ENCODE results near the gene NRBF2.

NRBF2 gene

DNA sequence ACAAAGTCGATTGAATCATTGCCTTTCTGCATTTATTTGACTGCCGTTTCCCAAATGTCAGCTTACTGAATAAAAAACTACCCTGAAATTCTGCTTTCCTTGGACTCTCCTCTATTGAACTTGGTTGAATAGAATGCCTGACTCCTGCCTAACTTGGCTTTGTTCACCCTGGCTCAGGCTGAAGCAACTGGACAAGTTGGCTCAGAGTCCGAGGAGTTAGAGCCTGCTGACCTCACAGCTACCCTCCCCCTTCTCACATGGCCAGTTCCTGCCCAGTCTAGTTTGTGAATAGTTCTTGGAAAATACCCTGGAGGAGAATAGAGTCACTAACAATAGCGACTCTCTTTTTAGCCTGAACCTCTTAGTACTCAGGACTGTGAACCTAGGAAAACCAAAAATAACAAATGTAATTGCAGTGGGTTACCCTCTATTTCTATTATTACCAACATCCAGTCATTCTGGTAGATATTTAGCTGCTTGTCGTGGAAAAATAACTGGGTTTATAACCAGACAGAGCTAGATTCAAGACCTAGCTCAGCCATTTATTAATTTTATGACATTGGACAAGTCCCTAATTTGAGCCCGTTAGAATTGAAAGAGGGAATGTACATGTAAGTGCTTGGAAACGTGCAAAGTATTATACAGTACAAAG lies 17.3 kb upstream of the NRBF2 start:
- 0 out of 2 replicates have a peak, but pooled peaks cover 4% of the 10 kb centered on the region for H3K27me3 ChIP-seq (ENCODE audit: control insufficient read depth, low read length)
- no peaks in the 10 kb centered on the region for H3K36me3 ChIP-seq (ENCODE audit: control insufficient read depth, low read length)
- H3K4me3 ChIP-seq (ENCODE audit: low read length): no peak overlapping the region
- no peaks in the 10 kb centered on the region for H3F3A ChIP-seq (ENCODE audit: control insufficient read depth, insufficient read depth)
- H3K27ac ChIP-seq (ENCODE audit: low read depth, low read length): no peak overlapping the region
- TF ChIP-seq EZH2phosphoT487 (IDR thresholded peaks at IDR 0.05; ENCODE audit: borderline replicate concordance, low read length): no peak
- TF ChIP-seq, protein P1, sequence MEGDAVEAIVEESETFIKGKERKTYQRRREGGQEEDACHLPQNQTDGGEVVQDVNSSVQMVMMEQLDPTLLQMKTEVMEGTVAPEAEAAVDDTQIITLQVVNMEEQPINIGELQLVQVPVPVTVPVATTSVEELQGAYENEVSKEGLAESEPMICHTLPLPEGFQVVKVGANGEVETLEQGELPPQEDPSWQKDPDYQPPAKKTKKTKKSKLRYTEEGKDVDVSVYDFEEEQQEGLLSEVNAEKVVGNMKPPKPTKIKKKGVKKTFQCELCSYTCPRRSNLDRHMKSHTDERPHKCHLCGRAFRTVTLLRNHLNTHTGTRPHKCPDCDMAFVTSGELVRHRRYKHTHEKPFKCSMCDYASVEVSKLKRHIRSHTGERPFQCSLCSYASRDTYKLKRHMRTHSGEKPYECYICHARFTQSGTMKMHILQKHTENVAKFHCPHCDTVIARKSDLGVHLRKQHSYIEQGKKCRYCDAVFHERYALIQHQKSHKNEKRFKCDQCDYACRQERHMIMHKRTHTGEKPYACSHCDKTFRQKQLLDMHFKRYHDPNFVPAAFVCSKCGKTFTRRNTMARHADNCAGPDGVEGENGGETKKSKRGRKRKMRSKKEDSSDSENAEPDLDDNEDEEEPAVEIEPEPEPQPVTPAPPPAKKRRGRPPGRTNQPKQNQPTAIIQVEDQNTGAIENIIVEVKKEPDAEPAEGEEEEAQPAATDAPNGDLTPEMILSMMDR (IDR thresholded peaks at IDR 0.05; ENCODE audit: low read depth, low read length, poor library complexity, severe bottlenecking): no peak
- no peaks in the 10 kb centered on the region for H4K20me1 ChIP-seq (ENCODE audit: control insufficient read depth, insufficient read depth, low read depth, low read length)
- H3K9me3 ChIP-seq (ENCODE audit: control insufficient read depth, insufficient read depth, low read length): no peaks in the 10 kb centered on the region
- H3K4me2 ChIP-seq (ENCODE audit: low read length): no peak overlapping the region
- no peaks in the 10 kb centered on the region for H3K9me2 ChIP-seq (replicated peaks; ENCODE audit: control insufficient read depth, low read length)
- H3K79me2 ChIP-seq (ENCODE audit: control insufficient read depth, low read length): no peaks in the 10 kb centered on the region
- H3K4me1 ChIP-seq (ENCODE audit: control insufficient read depth, low read length): no peaks in the 10 kb centered on the region

DNA sequence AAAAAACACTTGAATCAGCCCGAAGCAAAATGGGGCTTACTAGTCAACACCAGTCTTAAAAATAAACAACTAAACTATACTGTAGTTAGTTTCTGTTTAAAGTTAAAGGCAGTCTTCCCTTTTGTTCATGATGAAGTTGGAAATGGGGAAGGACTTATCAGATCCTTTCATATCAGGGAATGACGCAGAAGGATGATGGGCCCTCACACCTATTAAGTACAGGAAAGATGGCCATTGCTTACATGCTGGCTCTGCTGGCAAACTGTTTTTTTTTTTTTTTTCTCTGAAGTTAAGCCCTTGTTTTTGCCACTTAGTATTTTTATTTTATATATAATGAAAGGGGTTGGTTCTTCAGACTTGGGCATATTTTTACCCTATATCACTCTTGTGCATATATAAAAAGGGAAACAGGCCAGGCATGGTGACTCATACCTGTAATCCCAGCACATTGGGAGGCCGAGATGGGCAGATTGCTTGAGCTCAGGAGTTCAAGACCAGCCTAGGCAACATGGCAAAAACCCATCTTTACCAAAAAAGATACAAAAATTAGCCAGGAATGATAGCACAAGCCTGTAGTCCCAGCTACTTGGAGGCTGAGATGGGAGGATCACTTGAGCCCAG lies 16.6 kb upstream of the NRBF2 start:
- Histone ChIP-seq H4K20me1 (ENCODE audit: control insufficient read depth, insufficient read depth, low read depth, low read length) (no peaks in the 10 kb centered on the region), H3K9me3 (ENCODE audit: control insufficient read depth, insufficient read depth, low read length) (no peaks in the 10 kb centered on the region), H3F3A (ENCODE audit: control insufficient read depth, insufficient read depth) (no peaks in the 10 kb centered on the region), H3K27me3 (ENCODE audit: control insufficient read depth, low read length) (0 out of 2 replicates have a peak, but pooled peaks cover 4% of the 10 kb centered on the region), H3K9me2 (replicated peaks; ENCODE audit: control insufficient read depth, low read length) (no peaks in the 10 kb centered on the region), H3K79me2 (ENCODE audit: control insufficient read depth, low read length) (no peaks in the 10 kb centered on the region), H3K4me3 (ENCODE audit: low read length) (no peak overlapping the region), H3K27ac (ENCODE audit: low read depth, low read length) (no peak overlapping the region), H3K4me1 (ENCODE audit: control insufficient read depth, low read length) (no peaks in the 10 kb centered on the region), H3K4me2 (ENCODE audit: low read length) (no peak overlapping the region), H3K36me3 (ENCODE audit: control insufficient read depth, low read length) (no peaks in the 10 kb centered on the region)
- TF ChIP-seq, protein P1 (IDR thresholded peaks at IDR 0.05; ENCODE audit: low read depth, low read length, poor library complexity, severe bottlenecking): no peak
- TF ChIP-seq EZH2phosphoT487 (IDR thresholded peaks at IDR 0.05; ENCODE audit: borderline replicate concordance, low read length): no peak

DNA sequence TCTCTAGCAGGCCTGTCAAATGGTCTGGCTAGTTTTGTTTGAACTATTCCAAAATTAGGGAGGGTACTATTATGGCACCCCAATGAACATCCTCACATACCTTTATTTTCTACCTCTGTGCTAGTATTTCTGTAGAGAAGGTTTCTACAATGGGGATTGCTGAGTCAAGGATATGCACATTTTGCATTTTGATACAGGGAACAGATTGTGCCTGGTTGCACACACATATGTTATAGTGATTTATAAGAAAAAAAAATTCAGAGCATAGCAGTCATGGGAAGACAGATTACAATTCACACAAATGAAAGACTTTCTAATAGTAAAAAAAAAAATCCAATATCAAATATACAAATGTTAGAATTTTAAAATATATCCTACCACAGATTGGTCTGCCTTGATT lies 14.1 kb upstream of the NRBF2 start:
- no peaks in the 10 kb centered on the region for H4K20me1 ChIP-seq (ENCODE audit: control insufficient read depth, insufficient read depth, low read depth, low read length)
- no peak overlapping the region for H3K4me3 ChIP-seq (ENCODE audit: low read length)
- H3F3A ChIP-seq (ENCODE audit: control insufficient read depth, insufficient read depth): no peaks in the 10 kb centered on the region
- H3K79me2 ChIP-seq (ENCODE audit: control insufficient read depth, low read length): no peaks in the 10 kb centered on the region
- H3K27ac ChIP-seq (ENCODE audit: low read depth, low read length): no peak overlapping the region
- 0 out of 2 replicates have a peak, but pooled peaks cover 4% of the 10 kb centered on the region for H3K27me3 ChIP-seq (ENCODE audit: control insufficient read depth, low read length)
- no peaks in the 10 kb centered on the region for H3K36me3 ChIP-seq (ENCODE audit: control insufficient read depth, low read length)
- H3K4me1 ChIP-seq (ENCODE audit: control insufficient read depth, low read length): no peaks in the 10 kb centered on the region
- no peak overlapping the region for H3K4me2 ChIP-seq (ENCODE audit: low read length)
- TF ChIP-seq EZH2phosphoT487 (IDR thresholded peaks at IDR 0.05; ENCODE audit: borderline replicate concordance, low read length): no peak
- TF ChIP-seq, protein P1 (IDR thresholded peaks at IDR 0.05; ENCODE audit: low read depth, low read length, poor library complexity, severe bottlenecking): no peak
- H3K9me3 ChIP-seq (ENCODE audit: control insufficient read depth, insufficient read depth, low read length): no peaks in the 10 kb centered on the region
- H3K9me2 ChIP-seq (replicated peaks; ENCODE audit: control insufficient read depth, low read length): no peaks in the 10 kb centered on the region

Measured in DOHH2 (cell line).